Erythroblast (primary cell): Measurements from ENCODE around the gene PCID2.

Experiments used
- GATA1 ChIP-seq: IDR thresholded peaks from 2 replicates; pipeline ENCODE4 v1.6.1; 2011; ENCODE audit warnings: low read depth, mild to moderate bottlenecking, control low read depth, low read length, moderate library complexity
- POLR2A ChIP-seq: IDR thresholded peaks from 2 replicates; pipeline ENCODE4 v1.6.1; 2011; ENCODE audit warnings: mild to moderate bottlenecking, low read length

DNA sequence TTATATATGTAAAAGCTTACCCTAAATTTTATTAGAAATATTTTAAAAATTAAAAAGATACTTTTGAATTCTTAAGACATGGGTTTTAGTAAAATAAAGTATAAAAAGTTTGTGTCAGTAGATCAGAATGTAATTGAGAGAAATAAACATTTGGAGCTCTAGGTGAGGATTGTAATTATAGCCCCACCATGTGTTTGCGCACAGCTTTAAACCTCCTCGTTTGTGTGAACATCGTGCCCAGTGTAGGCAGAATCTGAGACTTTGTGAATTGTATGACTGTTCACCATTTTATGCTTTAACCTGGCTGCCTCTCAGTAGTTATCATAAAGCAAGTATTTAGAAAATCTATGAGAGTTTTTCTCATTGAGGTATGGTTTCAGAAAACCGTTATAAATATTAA lies 30.1 kb upstream of the PCID2 start:
- TF ChIP-seq POLR2A (no peak), GATA1 (no peak)
